HG03520 (cell line): ENCODE measurements around the gene LARGE1.

Source experiments
- ATAC-seq: cut with Tn5 transposase; IDR thresholded peaks from one replicate; pipeline ENCODE4 v1.9.1; 2021; ENCODE audit warnings: mild to moderate bottlenecking, moderate library complexity; ENCODE audit not compliant: unreplicated experiment

The LARGE1 gene

GRCh38 chr22:33677536-33677935, 242.7 kb downstream of the LARGE1 start:
- no peak for ATAC-seq

DNA sequence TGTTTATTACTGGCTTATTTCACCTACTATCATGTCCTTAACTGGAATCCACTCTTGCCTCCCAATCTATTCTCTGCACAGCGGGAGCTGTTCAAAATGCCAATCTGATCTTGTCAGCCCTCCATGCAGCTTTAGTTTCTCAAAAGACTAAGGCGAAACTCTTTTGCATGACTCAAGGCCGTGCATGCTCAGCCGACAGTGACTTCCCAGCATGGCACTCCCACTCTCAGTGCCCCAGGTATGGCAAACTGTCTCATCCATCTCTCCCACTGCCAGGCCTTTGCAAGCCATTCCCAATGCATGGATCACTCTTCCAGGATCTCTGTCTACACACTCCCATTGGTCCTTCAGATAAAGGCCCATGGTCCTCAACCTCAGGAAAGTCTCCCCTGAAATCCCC, 245.9 kb downstream of the LARGE1 start:
- no peak for ATAC-seq

- no peak for ATAC-seq
Observed at GRCh38 chr22:33669746-33670145, 250.5 kb downstream of the LARGE1 start.

DNA sequence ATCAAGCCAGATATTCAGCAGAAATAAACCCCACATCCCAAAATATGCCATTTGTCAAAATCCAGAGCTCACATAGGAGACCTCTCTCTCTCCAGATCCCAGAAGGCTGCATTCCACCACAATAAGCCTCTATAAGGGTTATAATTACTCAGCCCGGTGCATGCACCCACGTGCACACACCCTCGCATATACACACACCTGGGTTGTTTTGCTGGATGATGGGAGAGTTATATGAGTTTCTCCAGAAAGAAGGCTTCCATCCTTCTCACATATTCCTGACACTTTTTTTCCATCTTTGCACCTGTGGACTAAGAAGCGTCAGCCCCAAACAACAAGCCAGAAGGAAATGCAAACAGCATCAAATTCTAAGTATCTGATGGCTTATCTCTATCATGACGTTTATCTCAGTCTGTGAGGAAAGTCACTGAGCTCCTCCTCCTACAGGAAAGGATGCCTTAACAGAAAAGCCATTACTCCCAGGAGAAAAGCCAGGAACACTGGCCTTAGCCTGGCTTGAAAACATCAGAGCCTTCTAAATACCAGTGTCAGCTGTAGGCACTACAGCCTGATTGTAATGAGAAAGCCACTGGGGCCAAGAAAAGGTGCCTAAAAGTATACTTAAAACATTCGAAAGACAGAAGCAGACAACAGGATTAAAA, 253.2 kb downstream of the LARGE1 start:
- no peak for ATAC-seq

GRCh38 chr22:33666279-33666960, 253.9 kb downstream of the LARGE1 start:
- ATAC-seq: no peak

DNA sequence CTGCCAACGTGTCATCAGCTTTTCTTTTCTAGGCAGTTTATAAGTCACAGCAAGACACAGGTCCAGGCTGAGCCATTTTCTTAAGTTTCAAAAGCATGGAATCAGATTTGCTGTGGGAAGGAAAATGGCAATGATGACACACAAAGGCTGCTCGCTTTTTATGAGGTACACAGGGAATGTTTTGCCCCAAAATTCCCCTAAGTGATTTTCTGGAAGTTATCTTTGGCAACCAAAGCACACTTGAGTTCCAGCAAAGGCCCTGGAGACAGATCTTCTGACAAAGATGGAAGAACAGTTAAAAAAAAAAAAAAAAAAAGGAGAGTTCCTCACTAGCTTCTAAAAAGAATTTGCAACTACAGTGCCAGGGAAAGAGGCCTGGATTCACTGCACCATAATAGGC, 260.8 kb downstream of the LARGE1 start:
- ATAC-seq: no peak

DNA sequence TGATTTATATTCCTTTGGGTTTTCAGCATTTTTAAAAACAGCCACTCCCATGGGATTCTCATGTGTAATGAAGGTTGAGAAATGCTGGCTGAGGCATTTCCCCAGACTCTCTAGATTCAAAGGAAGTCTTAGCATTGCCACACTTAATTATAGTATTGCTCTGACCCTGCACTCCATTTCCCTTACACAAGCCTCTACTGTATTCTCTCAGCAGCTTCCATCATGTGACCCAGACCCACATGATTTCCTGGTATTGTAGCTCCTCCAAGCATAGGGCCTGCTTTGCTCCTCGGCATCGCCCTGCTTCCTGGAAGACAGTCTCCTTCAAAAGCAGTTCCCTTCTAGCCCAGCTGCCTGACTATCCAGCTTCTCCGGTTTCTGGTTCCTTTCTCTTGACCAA, 261.5 kb downstream of the LARGE1 start:
- ATAC-seq: no peak

DNA sequence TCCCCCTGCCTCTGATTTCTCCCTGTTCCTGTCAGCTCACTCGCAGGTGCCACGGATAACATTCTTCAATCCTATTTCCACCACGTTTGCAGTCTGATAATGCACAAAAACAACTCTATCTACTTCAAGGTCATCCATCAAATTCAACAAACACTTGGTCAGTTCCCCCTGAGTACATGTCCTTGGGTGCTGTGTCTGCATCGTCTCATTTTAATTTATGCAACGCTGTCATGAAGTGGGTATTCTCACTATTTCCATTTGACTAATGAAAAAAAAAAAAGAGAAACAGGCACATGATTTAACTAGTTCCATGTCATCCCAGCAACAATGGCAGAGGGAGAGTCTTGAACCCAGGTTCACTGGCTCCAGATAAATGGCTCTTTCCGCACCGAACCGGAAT, 262.6 kb downstream of the LARGE1 start:
- ATAC-seq: no peak

DNA sequence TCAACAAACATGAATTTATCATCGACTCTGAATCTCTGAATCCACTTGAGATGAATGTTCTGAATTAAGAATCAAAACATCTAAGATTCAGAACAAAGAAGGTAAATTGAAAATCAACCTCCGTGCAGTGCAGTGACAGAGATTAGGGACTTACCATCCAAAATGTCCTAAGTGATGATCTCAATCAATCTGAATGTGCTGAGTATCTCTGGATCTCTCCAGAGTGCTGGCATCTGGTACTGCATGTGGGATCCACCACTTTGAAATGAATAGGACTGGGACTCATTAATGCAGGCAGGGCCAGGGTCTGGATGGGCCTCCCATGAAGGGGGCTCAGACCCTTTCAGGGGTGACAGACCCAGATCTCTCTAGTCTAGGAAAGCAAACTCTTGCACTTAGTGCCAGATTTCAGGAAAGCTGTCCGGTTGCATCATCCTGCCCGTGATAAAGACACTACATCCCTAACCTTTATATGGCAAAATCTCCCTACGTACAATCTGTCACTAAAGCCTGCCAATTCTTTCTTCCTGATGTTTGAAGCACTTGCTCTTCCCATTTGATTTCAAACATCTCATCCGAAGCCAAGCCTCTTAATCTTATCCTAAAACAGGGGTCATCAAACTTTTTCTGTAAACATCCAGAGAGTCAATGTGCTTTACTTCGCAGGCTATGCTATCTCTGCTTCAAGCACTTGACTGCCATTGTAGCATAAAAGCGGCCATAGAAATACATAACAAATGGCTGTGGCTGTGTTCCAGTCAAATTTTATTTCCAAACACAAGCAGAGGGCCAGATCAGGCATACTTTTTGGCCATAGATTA, 263.3 kb downstream of the LARGE1 start:
- ATAC-seq: no peak

GRCh38 chr22:33654173-33654895, 265.9 kb downstream of the LARGE1 start:
- ATAC-seq: no peak

- ATAC-seq: no peak
Observed at GRCh38 chr22:33653532-33654063, 266.7 kb downstream of the LARGE1 start.

DNA sequence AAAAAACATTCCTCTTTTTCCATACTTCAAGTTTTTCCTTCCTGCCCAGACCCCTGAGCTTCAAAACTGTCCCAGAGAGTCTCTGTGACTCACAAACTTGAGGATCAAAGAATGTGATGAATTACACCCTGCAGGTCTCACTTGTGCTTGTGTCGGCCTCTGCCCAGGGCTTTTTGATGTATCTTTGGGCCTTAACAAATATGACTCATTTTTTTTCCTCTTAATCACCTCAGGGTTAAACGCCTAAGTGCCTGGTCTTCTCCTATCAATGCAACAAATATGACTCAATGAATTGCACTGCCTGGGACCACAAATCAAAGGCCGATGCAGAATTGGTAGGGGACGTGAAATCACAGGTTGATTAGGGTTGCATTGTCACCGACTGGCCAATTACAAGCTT, 267.7 kb downstream of the LARGE1 start:
- no peak for ATAC-seq

GRCh38 chr22:33650244-33650643, 270.0 kb downstream of the LARGE1 start:
- ATAC-seq: no peak

DNA sequence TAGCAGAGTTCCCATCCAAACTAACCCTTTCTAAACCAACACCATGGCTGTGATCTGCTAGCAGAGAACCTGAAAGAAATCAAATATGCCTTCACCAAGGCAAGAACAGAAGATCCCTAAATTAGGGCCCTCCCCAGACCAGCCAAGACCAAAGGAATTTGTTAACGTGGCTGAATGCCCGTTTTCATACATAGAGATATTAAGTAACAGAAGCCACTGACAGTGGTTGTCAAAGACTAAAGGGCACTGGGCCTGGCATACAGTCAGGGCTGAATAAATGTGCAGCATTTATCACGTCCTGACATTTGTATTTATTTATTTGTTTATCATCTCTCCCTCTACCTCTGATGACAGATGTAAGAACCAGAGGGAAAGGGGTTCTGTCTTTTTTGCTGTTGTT, 271.8 kb downstream of the LARGE1 start:
- no peak for ATAC-seq

DNA sequence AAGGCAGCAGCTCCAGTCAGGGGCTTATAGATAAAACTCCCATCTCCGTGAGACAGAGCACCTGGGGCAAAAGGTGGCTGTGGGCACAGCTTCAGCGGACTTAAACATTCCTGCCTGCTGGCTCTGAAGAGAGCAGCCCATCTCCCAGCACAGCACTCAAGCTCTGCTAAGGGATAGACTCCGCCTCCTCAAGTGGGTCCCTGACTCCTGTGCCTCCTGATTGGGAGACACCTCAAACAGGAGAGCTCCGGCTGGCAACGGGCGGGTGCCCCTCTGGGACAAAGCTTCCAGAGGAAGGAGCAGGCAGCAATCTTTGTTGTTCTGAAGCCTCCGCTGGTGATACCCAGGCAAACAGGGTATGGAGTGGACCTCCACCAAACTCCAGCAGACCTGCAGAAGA, 279.4 kb downstream of the LARGE1 start:
- ATAC-seq: no peak

DNA sequence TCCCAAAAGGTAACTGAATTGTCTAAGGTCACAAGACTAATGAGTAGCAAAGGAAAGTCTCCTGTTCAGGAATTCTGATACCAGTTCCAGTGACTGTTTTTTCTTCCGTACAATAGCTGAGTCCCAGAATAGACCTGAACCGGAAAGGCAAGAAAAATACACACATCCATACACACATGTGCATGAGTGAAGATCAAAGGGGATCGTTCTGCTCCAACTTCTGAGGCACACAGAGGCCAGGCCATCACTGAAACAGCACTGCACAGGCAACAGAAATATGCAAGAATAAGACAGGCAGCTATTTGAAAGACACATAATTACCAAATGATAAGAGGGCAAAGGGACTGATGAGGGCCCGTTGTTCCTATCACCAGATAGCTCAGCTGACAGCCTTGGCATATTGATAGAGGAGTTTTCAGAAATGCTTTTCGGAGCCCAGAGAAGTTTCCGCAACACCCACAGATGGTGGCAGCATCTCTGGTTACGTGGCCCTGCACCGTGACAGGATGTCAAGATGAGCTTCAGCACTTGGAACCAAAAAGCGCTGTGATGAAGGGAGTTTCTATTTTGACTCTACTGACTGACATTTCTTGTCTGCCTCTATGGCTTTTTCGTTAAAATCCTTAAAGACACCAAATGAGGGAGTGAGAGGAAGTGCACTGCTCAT, 280.6 kb downstream of the LARGE1 start:
- ATAC-seq: no peak

DNA sequence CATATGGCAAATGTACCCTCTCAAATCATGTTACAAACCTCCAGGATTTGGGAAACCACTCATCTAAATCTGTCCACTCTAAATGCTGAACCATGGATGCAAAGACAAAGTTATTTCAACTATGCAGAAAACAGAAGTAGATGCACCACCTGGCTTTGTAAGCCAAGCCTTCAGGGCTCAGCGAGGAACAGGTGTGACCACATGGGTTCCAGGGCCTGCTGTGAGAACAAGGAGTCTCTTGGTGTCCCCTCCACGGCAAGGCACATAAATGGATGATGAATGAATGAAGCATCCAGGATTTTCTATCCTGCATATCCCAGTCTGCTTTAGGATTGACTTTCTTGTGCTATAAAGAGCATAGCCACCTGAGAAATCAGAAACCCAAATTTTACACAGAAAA, 284.5 kb downstream of the LARGE1 start:
- ATAC-seq: no peak

- no peak for ATAC-seq
Observed at GRCh38 chr22:33631777-33632176, 288.5 kb downstream of the LARGE1 start.

DNA sequence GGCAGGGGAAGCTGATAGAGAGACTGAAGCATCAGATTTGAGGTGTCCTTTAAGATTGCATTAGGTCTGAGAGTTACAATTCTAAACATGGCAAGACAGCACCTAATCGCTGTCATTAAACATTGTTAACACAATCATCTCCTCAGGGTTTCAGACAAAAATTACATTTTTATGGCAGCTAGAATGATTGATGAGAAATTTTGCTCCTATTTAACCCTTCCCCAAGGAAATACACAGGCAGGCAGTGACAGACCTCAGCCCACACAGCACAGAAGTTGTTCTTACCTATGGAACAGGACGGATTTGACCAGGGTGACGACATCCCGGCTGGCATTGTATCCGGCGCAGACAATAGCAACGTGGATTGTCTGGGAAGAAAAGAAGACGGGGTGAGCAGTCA, 294.3 kb downstream of the LARGE1 start:
- no peak for ATAC-seq

- ATAC-seq: no peak
Observed at GRCh38 chr22:33620085-33620484, 300.2 kb downstream of the LARGE1 start.

DNA sequence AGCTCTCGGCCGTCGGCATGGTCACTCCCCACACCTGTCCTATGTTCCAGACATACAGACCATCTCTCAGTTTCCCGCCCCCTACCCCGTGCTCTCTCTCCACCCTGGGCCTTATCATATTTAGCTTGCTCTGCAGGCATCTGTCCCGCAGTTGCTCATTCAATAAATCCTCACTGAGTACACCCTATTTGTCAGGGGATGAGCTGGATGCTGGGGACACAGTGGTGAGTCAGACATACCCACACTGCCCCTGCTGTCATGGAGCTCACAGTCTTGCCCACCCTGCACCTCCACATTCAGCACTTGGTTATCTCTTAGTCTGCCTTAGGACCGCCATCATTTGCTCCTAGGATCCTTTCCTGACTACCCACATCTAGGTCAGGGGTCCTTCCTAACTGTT, 313.8 kb downstream of the LARGE1 start:
- no peak for ATAC-seq
